Measurements from ENCODE around the gene INCENP. TPM values are rescaled to one million over a fixed set of nuclear protein-coding genes. Genes with fewer than 3 reads are reported as not detected.
A peak's percentile ranks its signal among the peaks of the same experiment; 100 is the strongest.

Gene INCENP
- total RNA-seq, 2 donors from 2014 or later: 142 to 205 TPM

- no peak overlapping the region for H3K27ac Mint-ChIP-seq
- H3K36me3 Mint-ChIP-seq: peaks cover 0 to 11% of the 10 kb centered on the region in 2 donors
- ATAC-seq: no peak
- DNase-seq (ENCODE audit: low spot score in 2 of 2): no peak
- H3K9me3 Mint-ChIP-seq: no peaks in the 10 kb centered on the region
Measured at GRCh38 chr11:62116451-62116850, 7.4 kb upstream of the INCENP start.

- no peak overlapping the region for H3K27ac Mint-ChIP-seq
- no peaks in the 10 kb centered on the region for H3K9me3 Mint-ChIP-seq
- DNase-seq (ENCODE audit: low spot score in 2 of 2): no peak
- ATAC-seq: no peak
- peaks cover 14 to 19% of the 10 kb centered on the region in 2 donors for H3K36me3 Mint-ChIP-seq
Measured at GRCh38 chr11:62119569-62119968, 4.2 kb upstream of the INCENP start.

DNA sequence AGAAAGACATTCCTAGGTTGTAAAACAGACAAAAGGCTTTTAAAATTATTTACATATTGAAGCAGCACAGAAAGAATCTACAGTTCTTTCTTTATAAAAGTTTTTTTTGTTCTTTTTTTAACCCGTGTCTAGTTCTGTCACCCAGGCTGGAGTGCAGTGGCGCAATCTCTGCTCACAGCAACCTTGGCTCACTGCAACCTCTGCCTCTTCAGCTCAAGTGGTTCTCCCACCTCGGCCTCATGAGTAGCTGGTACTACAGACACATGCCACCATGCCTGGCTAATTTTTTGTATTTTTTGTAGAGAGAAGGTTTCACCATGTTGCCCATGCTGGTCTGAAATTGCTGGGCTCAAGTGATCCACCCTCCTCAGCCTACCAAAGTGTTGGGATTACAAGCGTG lies 3.8 kb upstream of the INCENP start:
- no peak overlapping the region for H3K27ac Mint-ChIP-seq
- ATAC-seq: no peak
- H3K36me3 Mint-ChIP-seq: peaks cover 19 to 23% of the 10 kb centered on the region in 2 donors
- DNase-seq (ENCODE audit: low spot score in 2 of 2): no peak
- no peaks in the 10 kb centered on the region for H3K9me3 Mint-ChIP-seq

- Mint-ChIP-seq H3K36me3 (peaks cover 23 to 27% of the 10 kb centered on the region in 2 donors), H3K27ac (no peak overlapping the region), H3K9me3 (no peaks in the 10 kb centered on the region)
- DNase-seq (ENCODE audit: low spot score in 2 of 2): no peak
- no peak for ATAC-seq
Measured at GRCh38 chr11:62120431-62120830, 3.4 kb upstream of the INCENP start.

DNA sequence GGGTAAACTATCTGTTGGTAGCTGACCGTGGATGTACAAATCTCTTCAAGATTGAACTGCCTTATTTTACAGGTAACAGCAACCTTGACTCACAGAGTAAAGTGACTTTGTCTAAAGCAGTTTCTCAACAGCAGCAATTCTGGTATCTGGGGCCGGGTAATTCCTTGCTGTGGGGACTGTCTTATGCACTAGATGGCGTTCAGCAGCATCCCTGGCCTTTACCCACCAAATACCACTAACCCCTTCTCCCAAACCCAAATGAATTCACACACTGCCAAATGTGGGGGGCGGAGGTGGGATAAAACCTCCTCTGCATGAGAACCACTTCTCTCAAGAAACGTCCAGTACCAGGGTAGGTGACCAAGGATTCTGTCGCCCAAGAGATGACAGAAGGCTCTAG lies 1.7 kb upstream of the INCENP start:
- Mint-ChIP-seq H3K27ac (no peak overlapping the region), H3K36me3 (peaks cover 21 to 27% of the 10 kb centered on the region in 2 donors), H3K9me3 (no peaks in the 10 kb centered on the region)
- DNase-seq (ENCODE audit: low spot score in 2 of 2) (no peak), ATAC-seq (no peak)

GRCh38 chr11:62124186-62125113 lies 639 bp downstream of the INCENP start:
- Mint-ChIP-seq H3K27ac (peak overlapping the region; percentile 97 to 99), H3K9me3 (no peaks in the 10 kb centered on the region), H3K36me3 (peaks cover 35 to 40% of the 10 kb centered on the region in 2 donors)
- ATAC-seq (peak; percentile 30 to 49), DNase-seq (ENCODE audit: low spot score in 2 of 2) (peak in 1 of 2 donors; percentile 26)

DNA sequence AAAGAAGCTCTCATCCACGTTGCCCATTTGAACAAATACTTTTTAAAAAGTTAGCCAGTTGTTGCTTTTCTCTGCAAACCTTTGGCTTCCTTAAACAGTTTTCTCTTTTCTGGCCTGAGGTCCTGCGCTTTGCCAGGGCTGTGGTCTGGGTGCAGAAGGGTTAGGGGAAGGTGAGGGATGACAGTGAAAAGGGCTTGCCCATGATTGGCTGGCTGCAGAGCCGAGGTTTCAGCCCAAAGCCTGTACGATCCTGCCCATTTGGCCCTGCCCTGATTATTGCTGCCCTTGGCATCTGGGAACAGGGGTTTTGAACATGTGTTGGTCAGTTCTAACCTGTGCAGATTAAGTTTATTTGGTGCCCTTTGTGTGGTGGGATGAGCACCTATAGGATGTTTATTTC lies 1.5 kb downstream of the INCENP start:
- H3K9me3 Mint-ChIP-seq: no peaks in the 10 kb centered on the region
- peaks cover 36 to 41% of the 10 kb centered on the region in 2 donors for H3K36me3 Mint-ChIP-seq
- no peak for DNase-seq (ENCODE audit: low spot score in 2 of 2)
- H3K27ac Mint-ChIP-seq: peak overlapping the region; percentile 16 to 99
- ATAC-seq: no peak

- no peaks in the 10 kb centered on the region for H3K9me3 Mint-ChIP-seq
- ATAC-seq: no peak
- no peak for DNase-seq (ENCODE audit: low spot score in 2 of 2)
- H3K36me3 Mint-ChIP-seq: peaks cover 42 to 46% of the 10 kb centered on the region in 2 donors
- H3K27ac Mint-ChIP-seq: no peak overlapping the region
Measured at GRCh38 chr11:62125881-62126280, 2.1 kb downstream of the INCENP start.

DNA sequence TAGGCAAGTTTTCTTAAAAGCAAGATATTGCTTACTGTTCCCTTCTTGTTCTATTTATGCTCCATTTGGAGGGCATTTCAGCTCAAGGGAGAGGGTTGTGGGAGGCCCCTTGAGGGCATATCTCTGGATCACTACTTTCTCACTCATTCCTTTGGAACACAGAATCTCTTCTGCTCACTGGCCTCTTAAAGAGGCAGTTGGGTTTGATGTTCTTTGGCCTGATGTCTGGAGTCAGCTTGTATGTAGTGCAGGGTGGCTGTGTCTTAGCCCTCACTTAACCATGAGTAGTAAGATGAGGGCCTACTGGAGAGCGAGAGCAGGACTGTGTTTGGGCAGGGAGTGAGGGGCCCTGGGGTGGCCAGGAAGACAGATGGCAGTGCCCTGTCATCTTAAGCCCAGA lies 3.6 kb downstream of the INCENP start:
- ATAC-seq (no peak), DNase-seq (ENCODE audit: low spot score in 2 of 2) (no peak)
- H3K27ac Mint-ChIP-seq: peak overlapping the region in 1 of 2 donors; percentile 45
- no peaks in the 10 kb centered on the region for H3K9me3 Mint-ChIP-seq
- peaks cover 51 to 56% of the 10 kb centered on the region in 2 donors for H3K36me3 Mint-ChIP-seq

GRCh38 chr11:62127941-62128770 lies 4.3 kb downstream of the INCENP start:
- Mint-ChIP-seq H3K36me3 (peaks cover 51 to 63% of the 10 kb centered on the region in 2 donors), H3K9me3 (no peaks in the 10 kb centered on the region), H3K27ac (no peak overlapping the region)
- no peak for ATAC-seq
- no peak for DNase-seq (ENCODE audit: low spot score in 2 of 2)

GRCh38 chr11:62128835-62129234 lies 5.0 kb downstream of the INCENP start:
- DNase-seq (ENCODE audit: low spot score in 2 of 2) (no peak), ATAC-seq (no peak)
- no peaks in the 10 kb centered on the region for H3K9me3 Mint-ChIP-seq
- H3K27ac Mint-ChIP-seq: no peak overlapping the region
- peaks cover 44 to 63% of the 10 kb centered on the region in 2 donors for H3K36me3 Mint-ChIP-seq

DNA sequence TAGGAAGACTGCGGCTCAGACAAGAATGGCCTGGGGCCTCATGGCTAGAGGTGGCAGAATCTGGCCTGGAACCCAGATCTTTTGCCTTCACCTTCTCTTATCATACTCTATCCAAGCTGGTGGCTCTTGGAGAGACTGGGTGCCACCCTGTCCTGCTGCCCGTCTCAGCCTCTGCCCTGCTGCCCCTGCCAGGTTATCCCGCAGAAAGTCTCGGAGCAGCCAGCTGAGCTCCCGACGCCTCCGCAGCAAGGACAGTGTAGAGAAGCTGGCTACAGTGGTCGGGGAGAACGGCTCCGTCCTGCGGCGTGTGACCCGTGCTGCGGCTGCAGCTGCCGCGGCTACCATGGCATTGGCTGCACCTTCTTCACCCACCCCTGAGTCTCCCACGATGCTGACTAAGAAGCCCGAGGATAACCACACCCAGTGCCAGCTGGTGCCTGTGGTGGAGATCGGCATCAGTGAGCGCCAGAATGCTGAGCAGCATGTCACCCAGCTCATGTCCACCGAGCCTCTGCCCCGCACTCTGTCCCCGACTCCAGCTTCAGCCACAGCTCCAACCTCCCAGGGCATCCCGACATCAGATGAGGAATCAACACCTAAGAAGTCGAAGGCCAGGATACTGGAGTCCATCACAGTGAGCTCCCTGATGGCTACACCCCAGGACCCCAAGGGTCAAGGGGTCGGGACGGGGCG lies 5.9 kb downstream of the INCENP start:
- ATAC-seq (no peak), DNase-seq (ENCODE audit: low spot score in 2 of 2) (no peak)
- Mint-ChIP-seq H3K36me3 (peaks cover 35 to 54% of the 10 kb centered on the region in 2 donors), H3K27ac (no peak overlapping the region), H3K9me3 (no peaks in the 10 kb centered on the region)

DNA sequence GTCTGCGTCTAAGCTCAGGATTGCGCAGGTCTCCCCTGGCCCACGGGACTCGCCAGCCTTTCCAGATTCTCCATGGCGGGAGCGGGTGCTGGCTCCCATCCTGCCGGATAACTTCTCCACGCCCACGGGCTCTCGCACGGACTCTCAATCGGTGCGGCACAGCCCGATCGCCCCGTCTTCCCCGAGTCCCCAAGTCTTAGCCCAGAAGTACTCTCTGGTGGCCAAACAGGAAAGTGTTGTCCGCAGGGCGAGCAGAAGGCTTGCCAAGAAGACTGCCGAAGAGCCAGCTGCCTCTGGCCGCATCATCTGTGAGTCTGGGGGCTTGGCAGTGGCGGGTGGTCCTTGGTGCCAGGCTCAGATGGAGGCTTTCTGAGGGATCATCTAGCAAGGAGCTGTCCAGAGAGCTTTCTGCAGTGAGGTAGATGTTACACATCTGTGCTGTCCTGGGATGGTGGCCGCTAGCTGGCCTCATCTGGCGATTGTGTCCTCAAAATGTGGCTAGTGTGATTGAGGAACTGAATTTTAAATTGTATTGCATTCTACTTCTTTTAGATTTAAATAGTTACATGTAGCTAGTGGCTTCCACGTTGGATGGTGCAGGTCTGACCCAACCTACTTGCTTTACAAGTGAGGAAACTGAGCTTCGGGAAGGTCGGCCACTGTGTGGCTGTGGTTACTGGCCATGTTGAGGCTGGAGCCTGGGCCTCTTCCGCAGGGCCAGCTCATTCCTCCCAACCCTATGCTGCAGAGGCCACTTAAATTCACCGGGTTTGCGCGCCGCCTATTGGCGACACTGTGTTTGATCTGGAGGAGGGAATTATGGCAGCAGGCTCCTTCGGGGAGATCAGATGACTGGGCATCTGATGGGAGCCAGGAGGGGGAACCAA lies 6.7 kb downstream of the INCENP start:
- no peak for ATAC-seq

DNA sequence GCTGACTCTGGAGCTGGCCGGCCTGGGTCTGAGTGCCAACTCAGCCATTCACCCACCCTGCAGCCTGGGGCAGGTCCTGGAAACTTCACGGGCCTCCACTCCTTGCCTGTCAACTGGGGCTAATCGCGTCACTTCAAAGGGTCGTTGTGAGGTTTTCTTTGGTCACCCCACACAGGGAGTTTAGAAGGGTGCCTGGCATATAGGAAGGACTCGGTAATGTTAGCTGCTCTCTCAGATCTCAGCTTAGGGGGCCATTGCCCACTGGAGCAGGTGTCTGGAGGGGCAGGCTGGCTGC lies 7.3 kb downstream of the INCENP start:
- ATAC-seq: no peak
- H3K27ac Mint-ChIP-seq: no peak overlapping the region
- no peaks in the 10 kb centered on the region for H3K9me3 Mint-ChIP-seq
- no peak for DNase-seq (ENCODE audit: low spot score in 2 of 2)
- H3K36me3 Mint-ChIP-seq: peaks cover 24 to 42% of the 10 kb centered on the region in 2 donors

More for the DNA sequence above, 6.7 kb downstream of the INCENP start:
- no peaks in the 10 kb centered on the region for H3K9me3 Mint-ChIP-seq
- H3K36me3 Mint-ChIP-seq: peaks cover 27 to 46% of the 10 kb centered on the region in 2 donors
- H3K27ac Mint-ChIP-seq: no peak overlapping the region
- no peak for DNase-seq (ENCODE audit: low spot score in 2 of 2)

DNA sequence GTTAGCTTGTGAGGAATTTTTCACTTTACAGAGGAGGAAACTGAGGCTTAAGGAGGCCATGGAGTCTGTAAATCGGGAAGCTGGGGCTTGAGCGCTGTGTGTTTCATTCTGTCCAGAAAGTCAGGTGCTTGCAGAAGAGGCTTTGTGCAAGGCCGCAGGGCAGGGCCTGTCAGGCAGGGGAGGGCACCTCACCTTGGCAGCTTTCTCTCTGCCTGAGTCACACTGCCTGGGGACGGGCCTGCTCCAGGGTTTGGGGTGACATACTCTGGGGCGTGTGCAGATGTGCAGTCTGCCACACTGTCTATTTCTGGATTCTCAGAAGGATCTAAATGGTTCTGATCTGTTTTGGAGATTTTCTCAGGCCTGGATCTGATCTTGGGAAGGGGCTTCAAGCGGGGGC lies 8.4 kb downstream of the INCENP start:
- DNase-seq (ENCODE audit: low spot score in 2 of 2) (peak in 1 of 2 donors; percentile 39), ATAC-seq (peak in 1 of 2 donors; percentile 48)
- Mint-ChIP-seq H3K27ac (no peak overlapping the region), H3K36me3 (peaks cover 24 to 42% of the 10 kb centered on the region in 2 donors), H3K9me3 (no peaks in the 10 kb centered on the region)
